ENCODE data around the gene CD300LB. TPM values are rescaled to one million over a fixed set of nuclear protein-coding genes. Genes with fewer than 3 reads are reported as not detected.
A peak's percentile ranks its signal among the peaks of the same experiment; 100 is the strongest.

The CD300LB gene
- total RNA-seq, 1 donor from 2014 or later = not detected

DNA sequence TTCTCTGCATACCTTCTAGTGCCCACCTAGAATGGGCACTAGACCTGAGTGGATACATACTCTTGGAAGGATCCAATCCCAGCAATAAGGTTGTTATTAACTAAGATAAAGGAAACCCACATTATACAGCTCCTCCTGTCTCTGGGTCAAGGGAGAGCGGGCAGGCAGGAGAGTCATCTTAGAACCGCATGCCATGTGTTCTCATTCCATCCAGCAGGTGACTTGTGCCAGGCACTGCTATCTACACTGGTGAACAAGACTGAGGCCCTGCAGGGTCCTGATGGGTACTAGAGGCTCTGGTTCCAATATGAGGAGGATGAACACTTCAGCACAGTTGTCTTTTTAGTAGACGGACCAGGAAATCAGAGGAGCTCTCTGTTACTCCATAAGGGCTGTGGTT is 41.9 kb upstream of the CD300LB start:
- H3K27me3 Mint-ChIP-seq (ENCODE audit: low read depth, unreplicated experiment) = peaks cover 28% of the 10 kb centered on the region

DNA sequence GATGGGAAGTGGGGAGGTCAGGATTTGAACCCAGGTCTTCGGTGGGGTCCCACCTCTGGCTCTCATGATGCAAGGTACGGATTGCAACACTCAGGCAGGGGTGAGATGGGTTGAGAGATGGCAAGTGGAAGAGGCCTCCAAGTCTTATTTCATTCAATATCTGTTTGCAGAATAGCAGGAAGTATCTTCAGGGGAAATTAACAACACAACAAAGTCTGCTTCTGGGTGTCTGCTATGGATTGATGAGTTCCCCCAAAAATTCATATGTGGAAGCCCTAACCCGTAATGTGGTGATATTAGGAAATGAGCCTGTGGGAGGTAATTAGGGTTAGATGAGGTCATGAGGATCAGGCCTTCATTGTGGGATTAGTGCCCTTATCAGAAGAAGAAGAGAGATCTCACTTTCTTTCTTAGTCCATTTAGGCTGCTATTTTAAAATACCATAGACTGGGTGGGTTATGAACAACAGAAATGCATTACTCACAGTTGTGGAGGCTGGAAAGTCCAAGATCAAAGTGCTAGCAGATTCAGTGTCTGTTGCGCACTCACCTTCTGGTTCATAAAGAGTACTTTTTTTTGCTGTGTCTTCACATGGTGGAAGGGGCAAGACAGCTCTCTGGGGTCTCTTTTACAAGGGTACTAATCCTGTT is 40.5 kb upstream of the CD300LB start:
- FAIRE-seq = no peak
- H3K27me3 Mint-ChIP-seq (ENCODE audit: low read depth, unreplicated experiment) = peaks cover 26% of the 10 kb centered on the region
- Histone ChIP-seq H3K4me2 (ENCODE audit: low read length) (no peak overlapping the region), H3K27me3 (ENCODE audit: insufficient read depth, low read length) (peaks cover 25% of the 10 kb centered on the region), H3K36me3 (ENCODE audit: insufficient read depth, low read length) (no peaks in the 10 kb centered on the region), H3K27ac (ENCODE audit: low read depth, low read length) (no peak overlapping the region), H3K4me1 (ENCODE audit: insufficient read depth, low read length) (peaks cover 11% of the 10 kb centered on the region), H2AFZ (ENCODE audit: low read depth, low read length) (no peak overlapping the region), H3K9me3 (ENCODE audit: insufficient read depth, low read depth, low read length) (peaks cover 6% of the 10 kb centered on the region), H3K9ac (ENCODE audit: low read length) (no peak overlapping the region), H4K20me1 (ENCODE audit: insufficient read depth, low read length) (peaks cover 8% of the 10 kb centered on the region), H3K79me2 (ENCODE audit: insufficient read depth, low read length) (no peaks in the 10 kb centered on the region), H3K4me3 (ENCODE audit: insufficient read depth, low read depth, low read length) (no peak overlapping the region)
- H3K9me3 Mint-ChIP-seq (ENCODE audit: unreplicated experiment) = peaks cover 8% of the 10 kb centered on the region
- no peak overlapping the region for H3K4me3 Mint-ChIP-seq (ENCODE audit: unreplicated experiment)
- DNase-seq (ENCODE audit: low read depth) = no peak
- no peak for TF ChIP-seq EZH2 (IDR thresholded peaks at IDR 0.05; ENCODE audit: insufficient read depth, low read length)
- TF ChIP-seq, protein P1, sequence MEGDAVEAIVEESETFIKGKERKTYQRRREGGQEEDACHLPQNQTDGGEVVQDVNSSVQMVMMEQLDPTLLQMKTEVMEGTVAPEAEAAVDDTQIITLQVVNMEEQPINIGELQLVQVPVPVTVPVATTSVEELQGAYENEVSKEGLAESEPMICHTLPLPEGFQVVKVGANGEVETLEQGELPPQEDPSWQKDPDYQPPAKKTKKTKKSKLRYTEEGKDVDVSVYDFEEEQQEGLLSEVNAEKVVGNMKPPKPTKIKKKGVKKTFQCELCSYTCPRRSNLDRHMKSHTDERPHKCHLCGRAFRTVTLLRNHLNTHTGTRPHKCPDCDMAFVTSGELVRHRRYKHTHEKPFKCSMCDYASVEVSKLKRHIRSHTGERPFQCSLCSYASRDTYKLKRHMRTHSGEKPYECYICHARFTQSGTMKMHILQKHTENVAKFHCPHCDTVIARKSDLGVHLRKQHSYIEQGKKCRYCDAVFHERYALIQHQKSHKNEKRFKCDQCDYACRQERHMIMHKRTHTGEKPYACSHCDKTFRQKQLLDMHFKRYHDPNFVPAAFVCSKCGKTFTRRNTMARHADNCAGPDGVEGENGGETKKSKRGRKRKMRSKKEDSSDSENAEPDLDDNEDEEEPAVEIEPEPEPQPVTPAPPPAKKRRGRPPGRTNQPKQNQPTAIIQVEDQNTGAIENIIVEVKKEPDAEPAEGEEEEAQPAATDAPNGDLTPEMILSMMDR (IDR thresholded peaks at IDR 0.05; ENCODE audit: insufficient read depth, low read depth, low read length) = no peak
- H3K4me1 Mint-ChIP-seq (ENCODE audit: low read depth, unreplicated experiment) = peaks cover 18% of the 10 kb centered on the region
- H3K36me3 Mint-ChIP-seq (ENCODE audit: low read depth, unreplicated experiment) = peaks cover 2% of the 10 kb centered on the region
- H3K27ac Mint-ChIP-seq (ENCODE audit: unreplicated experiment) = no peak overlapping the region

More for the DNA sequence above, 41.9 kb upstream of the CD300LB start:
- Mint-ChIP-seq H3K4me1 (ENCODE audit: low read depth, unreplicated experiment) (peaks cover 18% of the 10 kb centered on the region), H3K27ac (ENCODE audit: unreplicated experiment) (no peak overlapping the region), H3K36me3 (ENCODE audit: low read depth, unreplicated experiment) (peaks cover 2% of the 10 kb centered on the region), H3K9me3 (ENCODE audit: unreplicated experiment) (peaks cover 8% of the 10 kb centered on the region), H3K4me3 (ENCODE audit: unreplicated experiment) (no peak overlapping the region)
- TF ChIP-seq EZH2 (IDR thresholded peaks at IDR 0.05; ENCODE audit: insufficient read depth, low read length) = no peak
- TF ChIP-seq, protein P1 (IDR thresholded peaks at IDR 0.05; ENCODE audit: insufficient read depth, low read depth, low read length) = no peak
- H3K4me1 ChIP-seq (ENCODE audit: insufficient read depth, low read length) = peaks cover 11% of the 10 kb centered on the region
- H3K36me3 ChIP-seq (ENCODE audit: insufficient read depth, low read length) = no peaks in the 10 kb centered on the region
- no peaks in the 10 kb centered on the region for H3K79me2 ChIP-seq (ENCODE audit: insufficient read depth, low read length)
- no peak overlapping the region for H2AFZ ChIP-seq (ENCODE audit: low read depth, low read length)
- H4K20me1 ChIP-seq (ENCODE audit: insufficient read depth, low read length) = peaks cover 8% of the 10 kb centered on the region
- H3K4me3 ChIP-seq (ENCODE audit: insufficient read depth, low read depth, low read length) = no peak overlapping the region
- no peak overlapping the region for H3K27ac ChIP-seq (ENCODE audit: low read depth, low read length)
- no peak overlapping the region for H3K4me2 ChIP-seq (ENCODE audit: low read length)
- peaks cover 25% of the 10 kb centered on the region for H3K27me3 ChIP-seq (ENCODE audit: insufficient read depth, low read length)
- FAIRE-seq (no peak), DNase-seq (ENCODE audit: low read depth) (peak; percentile 8)
- peaks cover 6% of the 10 kb centered on the region for H3K9me3 ChIP-seq (ENCODE audit: insufficient read depth, low read depth, low read length)
- no peak overlapping the region for H3K9ac ChIP-seq (ENCODE audit: low read length)

Data from astrocyte (in vitro differentiated cells and primary cell).